Effector memory CD8-positive, alpha-beta T cell (primary cell): ENCODE measurements around the gene AAGAB.

Experiments used
- ATAC-seq: fragments of 150-1000 bp; cut with Tn5 transposase; replicated peaks from 2 replicates; pipeline ENCODE4 v1.10.0; 2021; ENCODE audit warnings: mild to moderate bottlenecking, moderate library complexity
- DNase-seq, 3 experiments: peaks; one replicate each; pipeline ENCODE4 v3.0.0; 2021
- H3K27ac Mint-ChIP-seq, 2 donors: one replicate each; pipeline ENCODE4 v1.8.0; 2022; ENCODE audit warnings: mild to moderate bottlenecking in 2 of 2, mixed read lengths in 2 of 2, moderate library complexity in 2 of 2
- H3K27me3 Mint-ChIP-seq, 2 donors: one replicate each; pipeline ENCODE4 v1.8.0; 2022; ENCODE audit warnings: mixed read lengths in 2 of 2
- H3K36me3 Mint-ChIP-seq: one replicate; pipeline ENCODE4 v1.8.0; 2022; ENCODE audit warnings: mild to moderate bottlenecking, moderate library complexity, mixed read lengths; ENCODE audit not compliant: insufficient read depth
- H3K4me1 Mint-ChIP-seq, 2 donors: one replicate each; pipeline ENCODE4 v1.8.0; 2022; ENCODE audit warnings: low read depth in 2 of 2, mixed read lengths in 2 of 2
- H3K4me3 Mint-ChIP-seq, 2 donors: one replicate each; pipeline ENCODE4 v1.8.0; 2022; ENCODE audit warnings: mild to moderate bottlenecking in 2 of 2, mixed read lengths in 2 of 2, moderate library complexity in 2 of 2
- H3K9me3 Mint-ChIP-seq, 2 donors: one replicate each; pipeline ENCODE4 v1.8.0; 2022; ENCODE audit warnings: mixed read lengths in 2 of 2

The AAGAB gene

GRCh38 chr15:67216859-67217258 is 37.6 kb downstream of the AAGAB start:
- DNase-seq, result no peak
- peaks cover 4% of the 10 kb centered on the region for H3K36me3 Mint-ChIP-seq

GRCh38 chr15:67215102-67215501 is 39.4 kb downstream of the AAGAB start:
- no peak overlapping the region for H3K4me3 Mint-ChIP-seq
- H3K27ac Mint-ChIP-seq, result no peak overlapping the region
- no peak for DNase-seq
- no peaks in the 10 kb centered on the region for H3K9me3 Mint-ChIP-seq
- no peaks in the 10 kb centered on the region for H3K27me3 Mint-ChIP-seq
- peaks cover 0 to 4% of the 10 kb centered on the region in 2 donors for H3K4me1 Mint-ChIP-seq
- ATAC-seq, result no peak
- peaks cover 4% of the 10 kb centered on the region for H3K36me3 Mint-ChIP-seq

More at GRCh38 chr15:67216859-67217258, 37.6 kb downstream of the AAGAB start:
- ATAC-seq, result no peak
- Mint-ChIP-seq H3K9me3 (no peaks in the 10 kb centered on the region), H3K4me1 (no peaks in the 10 kb centered on the region), H3K27ac (peak overlapping the region in 1 of 2 donors; percentile 17), H3K4me3 (no peak overlapping the region), H3K27me3 (no peaks in the 10 kb centered on the region)

- no peak for DNase-seq
- no peak for ATAC-seq
- H3K27me3 Mint-ChIP-seq, result no peaks in the 10 kb centered on the region
- peaks cover 0 to 4% of the 10 kb centered on the region in 2 donors for H3K4me1 Mint-ChIP-seq
- no peak overlapping the region for H3K4me3 Mint-ChIP-seq
- H3K36me3 Mint-ChIP-seq, result peaks cover 14% of the 10 kb centered on the region
- H3K27ac Mint-ChIP-seq, result no peak overlapping the region
- H3K9me3 Mint-ChIP-seq, result no peaks in the 10 kb centered on the region
These were observed 41.6 kb downstream of the AAGAB start for GRCh38 chr15:67212684-67213367.

GRCh38 chr15:67210555-67211168 is 43.8 kb downstream of the AAGAB start:
- peaks cover 0 to 4% of the 10 kb centered on the region in 2 donors for H3K4me1 Mint-ChIP-seq
- peak overlapping the region in 1 of 2 donors; percentile 49 for H3K27ac Mint-ChIP-seq
- ATAC-seq (no peak), DNase-seq (no peak)
- no peaks in the 10 kb centered on the region for H3K9me3 Mint-ChIP-seq
- no peak overlapping the region for H3K4me3 Mint-ChIP-seq
- peaks cover 25% of the 10 kb centered on the region for H3K36me3 Mint-ChIP-seq
- no peaks in the 10 kb centered on the region for H3K27me3 Mint-ChIP-seq

DNA sequence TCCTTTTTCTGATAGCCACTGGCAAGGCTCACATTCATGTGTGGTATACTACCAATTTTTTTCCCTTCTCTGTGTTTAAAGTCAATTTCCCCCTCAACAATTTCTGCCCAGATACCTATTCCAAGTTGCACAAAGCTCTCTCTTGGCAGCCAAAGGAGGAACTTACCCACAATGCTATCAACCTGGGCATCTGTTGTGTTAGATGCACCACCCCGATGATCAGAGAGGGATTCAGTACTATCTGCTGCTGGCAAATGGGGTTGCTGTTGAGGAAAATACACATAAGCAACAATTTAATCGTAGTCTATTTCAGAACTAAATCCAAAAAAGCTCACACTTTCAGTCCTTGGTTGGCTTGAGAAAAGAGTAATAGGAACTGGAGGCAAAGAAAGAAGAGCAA is 46.1 kb downstream of the AAGAB start:
- Mint-ChIP-seq H3K4me3 (no peak overlapping the region), H3K27ac (no peak overlapping the region), H3K36me3 (peaks cover 30% of the 10 kb centered on the region), H3K9me3 (no peaks in the 10 kb centered on the region), H3K27me3 (no peaks in the 10 kb centered on the region), H3K4me1 (peaks cover 0 to 4% of the 10 kb centered on the region in 2 donors)
- no peak for DNase-seq
- ATAC-seq, result no peak

GRCh38 chr15:67207555-67208207 is 46.8 kb downstream of the AAGAB start:
- no peak for ATAC-seq
- H3K36me3 Mint-ChIP-seq, result peaks cover 35% of the 10 kb centered on the region
- peaks cover 0 to 4% of the 10 kb centered on the region in 2 donors for H3K4me1 Mint-ChIP-seq

GRCh38 chr15:67202991-67203390 is 51.5 kb downstream of the AAGAB start:
- Mint-ChIP-seq H3K27ac (peak overlapping the region in 1 of 2 donors; percentile 28), H3K36me3 (peaks cover 34% of the 10 kb centered on the region), H3K9me3 (no peaks in the 10 kb centered on the region)

More at GRCh38 chr15:67207555-67208207, 46.8 kb downstream of the AAGAB start:
- H3K27me3 Mint-ChIP-seq, result no peaks in the 10 kb centered on the region
- no peak overlapping the region for H3K27ac Mint-ChIP-seq
- H3K4me3 Mint-ChIP-seq, result no peak overlapping the region
- H3K9me3 Mint-ChIP-seq, result no peaks in the 10 kb centered on the region
- DNase-seq, result no peak

GRCh38 chr15:67202091-67202490 is 52.4 kb downstream of the AAGAB start:
- Mint-ChIP-seq H3K4me3 (no peak overlapping the region), H3K27ac (no peak overlapping the region), H3K4me1 (peaks cover 9 to 13% of the 10 kb centered on the region in 2 donors), H3K36me3 (peaks cover 28% of the 10 kb centered on the region), H3K9me3 (no peaks in the 10 kb centered on the region), H3K27me3 (no peaks in the 10 kb centered on the region)
- DNase-seq (no peak), ATAC-seq (no peak)

More at GRCh38 chr15:67202991-67203390, 51.5 kb downstream of the AAGAB start:
- peaks cover 3 to 6% of the 10 kb centered on the region in 2 donors for H3K4me1 Mint-ChIP-seq
- no peaks in the 10 kb centered on the region for H3K27me3 Mint-ChIP-seq
- DNase-seq (no peak), ATAC-seq (no peak)
- H3K4me3 Mint-ChIP-seq, result no peak overlapping the region

DNA sequence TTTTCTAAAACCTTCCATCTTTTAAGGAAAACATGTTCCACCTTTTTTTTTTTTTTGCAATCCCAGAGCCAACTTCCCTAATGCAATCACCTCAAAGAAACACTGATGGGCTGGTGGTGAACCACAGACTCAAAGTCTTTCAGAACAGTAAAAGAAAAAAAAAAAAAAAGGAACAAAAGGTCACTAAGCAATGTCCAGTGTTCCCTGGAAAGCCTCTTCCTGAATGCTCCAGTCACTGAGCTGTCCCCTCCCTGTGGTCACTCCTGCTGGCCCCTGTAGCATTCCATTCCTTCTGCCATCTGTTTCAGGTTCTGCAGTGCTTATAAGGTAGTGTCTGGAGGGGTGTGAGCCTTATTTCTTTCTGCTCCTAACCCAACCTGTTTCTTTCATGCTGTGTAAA is 53.3 kb downstream of the AAGAB start:
- no peak for DNase-seq
- H3K27ac Mint-ChIP-seq, result peak overlapping the region; percentile 75 to 78
- no peaks in the 10 kb centered on the region for H3K9me3 Mint-ChIP-seq
- peaks cover 27% of the 10 kb centered on the region for H3K36me3 Mint-ChIP-seq
- ATAC-seq, result no peak
- H3K4me1 Mint-ChIP-seq, result peaks cover 11 to 15% of the 10 kb centered on the region in 2 donors
- no peak overlapping the region for H3K4me3 Mint-ChIP-seq
- H3K27me3 Mint-ChIP-seq, result no peaks in the 10 kb centered on the region

DNA sequence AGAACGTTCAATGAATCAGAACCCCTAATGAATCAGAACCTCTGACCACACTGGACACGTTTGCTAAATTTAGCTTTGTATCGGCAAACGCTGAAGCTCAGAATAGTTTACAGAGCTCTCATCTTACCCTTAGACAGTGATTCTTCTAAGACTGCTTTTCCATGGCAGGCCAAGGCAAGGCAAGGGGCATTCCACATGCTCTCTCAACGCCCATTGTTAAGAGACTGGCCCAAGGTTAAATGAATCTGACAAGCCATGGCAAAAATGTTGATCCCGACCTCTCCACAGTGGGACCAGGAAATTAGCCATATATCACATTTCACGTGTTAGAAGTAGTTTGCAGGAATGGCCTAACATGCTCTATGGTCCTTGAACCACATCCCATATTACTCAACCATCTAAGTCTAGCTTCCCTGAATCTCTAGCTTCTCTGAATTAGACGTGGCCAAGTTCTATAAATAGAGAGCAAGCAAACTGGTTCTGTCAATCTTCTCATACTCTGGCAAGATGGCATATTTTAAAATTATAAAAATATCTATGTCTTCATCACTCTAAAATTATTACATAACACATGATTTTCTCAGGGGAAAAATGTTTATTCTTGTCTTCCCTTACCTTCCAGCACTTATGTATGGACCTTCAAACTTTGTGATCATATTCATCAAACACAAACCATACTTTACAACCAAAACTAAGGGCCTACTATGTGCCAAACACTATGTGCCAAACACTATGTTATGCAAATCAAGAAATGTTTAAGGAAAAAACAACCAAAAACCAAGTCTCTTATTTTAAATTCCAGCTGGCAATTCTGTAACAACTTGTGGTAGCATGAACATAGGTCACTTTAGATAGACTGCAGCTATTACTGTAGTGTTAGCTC is 54.3 kb downstream of the AAGAB start:
- Mint-ChIP-seq H3K4me1 (peaks cover 13 to 15% of the 10 kb centered on the region in 2 donors), H3K27ac (peak overlapping the region in 1 of 2 donors; percentile 54), H3K9me3 (no peaks in the 10 kb centered on the region), H3K4me3 (no peak overlapping the region), H3K36me3 (peaks cover 32% of the 10 kb centered on the region), H3K27me3 (no peaks in the 10 kb centered on the region)
- no peak for ATAC-seq
- DNase-seq, result no peak

GRCh38 chr15:67199391-67199790 is 55.1 kb downstream of the AAGAB start:
- DNase-seq (no peak), ATAC-seq (no peak)
- Mint-ChIP-seq H3K4me3 (no peak overlapping the region), H3K4me1 (peaks cover 13 to 15% of the 10 kb centered on the region in 2 donors), H3K27me3 (no peaks in the 10 kb centered on the region), H3K9me3 (no peaks in the 10 kb centered on the region), H3K27ac (peak overlapping the region in 1 of 2 donors; percentile 54), H3K36me3 (peaks cover 35% of the 10 kb centered on the region)

- no peak for ATAC-seq
- Mint-ChIP-seq H3K27me3 (no peaks in the 10 kb centered on the region), H3K9me3 (no peaks in the 10 kb centered on the region), H3K4me1 (peaks cover 15 to 21% of the 10 kb centered on the region in 2 donors), H3K4me3 (no peak overlapping the region), H3K27ac (peak overlapping the region; percentile 54 to 84), H3K36me3 (peaks cover 30% of the 10 kb centered on the region)
- no peak for DNase-seq
These were observed 56.2 kb downstream of the AAGAB start for GRCh38 chr15:67198157-67198754.

GRCh38 chr15:67197364-67197695 is 57.1 kb downstream of the AAGAB start:
- Mint-ChIP-seq H3K4me1 (peaks cover 18 to 23% of the 10 kb centered on the region in 2 donors), H3K27ac (peak overlapping the region; percentile 11 to 84), H3K4me3 (no peak overlapping the region), H3K36me3 (peaks cover 23% of the 10 kb centered on the region), H3K9me3 (no peaks in the 10 kb centered on the region), H3K27me3 (no peaks in the 10 kb centered on the region)
- ATAC-seq (no peak), DNase-seq (no peak)
